Cardiac fibroblast (primary cell): Measurements from ENCODE around the gene CIDEC.

Experiments used
- DNase-seq, 2 donors: peaks; one replicate each; pipeline versions ENCODE4 v3.0.0 to v3.0.0-alpha.2; 2010; ENCODE audit warnings: low read depth in 2 of 2
- H3K4me3 ChIP-seq, 2 donors: replicated peaks in 1 of 2; 1 replicate in 1 of 2; 2 replicates in 1 of 2; pipeline ENCODE4 v1.5.1; 2011; ENCODE audit warnings: low read depth in 2 of 2, low read length in 2 of 2, mild to moderate bottlenecking in 2 of 2, moderate library complexity in 1 of 2
- TF ChIP-seq, protein P1 (sequence below): IDR thresholded peaks from one replicate; pipeline ENCODE4 v1.5.1; 2011; ENCODE audit warnings: low read depth, mild to moderate bottlenecking, low read length, inconsistent platforms

Gene CIDEC

DNA sequence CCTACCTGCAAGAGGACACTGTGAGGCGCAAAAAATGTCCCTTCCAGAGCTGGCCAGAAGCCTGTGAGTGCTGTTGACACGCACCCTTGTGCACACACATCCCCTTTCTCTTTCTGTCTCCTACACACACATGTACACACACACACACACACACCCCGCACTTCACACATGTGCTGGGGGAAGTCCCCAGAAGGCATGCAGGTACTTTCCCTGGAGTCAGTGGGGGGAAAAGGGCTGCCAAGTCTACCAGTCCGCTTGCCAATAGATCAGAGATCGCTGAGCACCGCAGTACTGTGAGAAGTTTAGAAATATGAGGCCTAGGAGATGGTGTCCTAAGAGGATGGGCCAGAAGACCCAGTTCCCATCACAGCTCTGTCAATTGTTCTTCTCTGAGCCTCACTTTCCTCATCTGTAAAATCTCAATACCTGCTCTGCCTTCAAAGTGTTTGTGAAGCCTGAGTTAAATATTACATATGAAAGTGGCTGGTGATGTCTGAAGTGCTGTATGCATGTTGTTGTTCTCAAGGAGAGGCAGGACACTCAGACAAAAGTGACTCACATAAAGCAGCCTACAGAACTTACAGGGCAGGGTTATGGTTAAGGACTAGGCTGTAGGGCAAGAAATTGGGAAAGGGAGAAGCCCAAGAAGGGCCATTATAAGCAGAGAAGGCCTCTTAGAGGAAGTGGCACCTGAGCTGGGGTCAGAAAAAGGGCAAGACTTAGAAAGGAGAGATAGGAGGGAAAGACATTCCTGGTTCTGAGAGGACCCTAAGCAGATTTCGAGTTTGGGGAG is 29.4 kb upstream of the CIDEC start:
- TF ChIP-seq, protein P1, sequence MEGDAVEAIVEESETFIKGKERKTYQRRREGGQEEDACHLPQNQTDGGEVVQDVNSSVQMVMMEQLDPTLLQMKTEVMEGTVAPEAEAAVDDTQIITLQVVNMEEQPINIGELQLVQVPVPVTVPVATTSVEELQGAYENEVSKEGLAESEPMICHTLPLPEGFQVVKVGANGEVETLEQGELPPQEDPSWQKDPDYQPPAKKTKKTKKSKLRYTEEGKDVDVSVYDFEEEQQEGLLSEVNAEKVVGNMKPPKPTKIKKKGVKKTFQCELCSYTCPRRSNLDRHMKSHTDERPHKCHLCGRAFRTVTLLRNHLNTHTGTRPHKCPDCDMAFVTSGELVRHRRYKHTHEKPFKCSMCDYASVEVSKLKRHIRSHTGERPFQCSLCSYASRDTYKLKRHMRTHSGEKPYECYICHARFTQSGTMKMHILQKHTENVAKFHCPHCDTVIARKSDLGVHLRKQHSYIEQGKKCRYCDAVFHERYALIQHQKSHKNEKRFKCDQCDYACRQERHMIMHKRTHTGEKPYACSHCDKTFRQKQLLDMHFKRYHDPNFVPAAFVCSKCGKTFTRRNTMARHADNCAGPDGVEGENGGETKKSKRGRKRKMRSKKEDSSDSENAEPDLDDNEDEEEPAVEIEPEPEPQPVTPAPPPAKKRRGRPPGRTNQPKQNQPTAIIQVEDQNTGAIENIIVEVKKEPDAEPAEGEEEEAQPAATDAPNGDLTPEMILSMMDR: no peak
- peak in 1 of 2 donors; percentile 33 for DNase-seq

DNA sequence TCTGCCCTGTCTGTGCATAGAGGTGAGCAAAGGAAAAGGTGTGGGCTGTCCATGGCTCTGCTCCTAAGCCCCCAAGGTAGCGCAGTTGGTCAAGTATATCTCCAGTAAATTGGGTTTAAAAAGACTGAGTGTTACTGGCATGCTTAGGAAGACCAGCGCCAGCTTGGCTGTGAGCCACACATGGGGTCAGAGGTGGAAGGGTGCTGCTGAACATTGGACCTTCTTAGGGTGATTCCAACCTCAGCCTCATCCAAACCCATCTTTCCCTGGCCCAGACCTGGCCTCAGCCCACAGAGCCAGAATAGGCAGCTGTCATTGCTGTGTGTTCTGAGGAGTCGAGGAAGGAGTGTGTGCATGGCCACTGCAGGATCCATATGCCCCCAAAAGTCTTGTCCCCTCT is 28.2 kb upstream of the CIDEC start:
- no peak overlapping the region for H3K4me3 ChIP-seq
- TF ChIP-seq, protein P1: no peak
- DNase-seq: no peak

More for the DNA sequence above, 29.4 kb upstream of the CIDEC start:
- H3K4me3 ChIP-seq: no peak overlapping the region

DNA sequence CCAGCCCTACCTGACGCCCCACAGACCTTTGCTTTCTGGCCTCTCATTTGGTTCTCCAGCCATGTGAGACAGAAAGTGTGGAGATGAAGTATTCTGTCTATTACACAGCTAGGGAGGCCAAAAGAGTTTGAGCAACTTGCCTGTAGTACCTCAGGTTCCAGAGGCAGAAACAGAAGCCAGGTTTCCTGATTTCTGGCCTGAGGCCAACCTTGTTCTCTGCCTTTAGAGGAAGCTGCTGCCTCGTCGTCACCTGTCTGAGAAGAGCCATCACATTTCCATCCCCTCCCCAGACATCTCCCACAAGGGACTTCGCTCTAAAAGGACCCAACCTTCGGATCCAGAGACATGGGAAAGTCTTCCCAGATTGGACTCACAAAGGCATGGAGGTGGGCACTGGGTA is 26.4 kb upstream of the CIDEC start:
- TF ChIP-seq, protein P1: no peak
- no peak for DNase-seq
- H3K4me3 ChIP-seq: no peak overlapping the region

DNA sequence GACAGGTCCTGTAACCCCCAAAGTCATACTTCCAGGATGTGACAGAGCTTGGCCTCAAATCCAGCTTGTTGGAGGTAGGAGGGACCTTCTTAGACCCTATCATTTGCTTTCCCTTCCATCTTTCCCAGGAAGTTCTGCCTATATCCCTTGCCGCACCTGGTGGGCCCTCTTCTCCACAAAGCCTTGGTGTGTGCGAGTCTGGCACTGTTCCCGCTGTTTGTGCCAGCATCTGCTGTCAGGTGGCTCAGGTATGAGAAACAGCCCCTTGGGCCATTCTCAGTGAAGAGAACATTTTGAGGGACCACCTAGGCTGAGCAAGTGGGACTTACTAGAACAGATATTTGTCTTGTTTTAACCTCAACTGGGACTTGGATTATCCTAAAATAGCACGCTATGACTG is 23.9 kb upstream of the CIDEC start:
- TF ChIP-seq, protein P1: no peak
- no peak for DNase-seq
- no peak overlapping the region for H3K4me3 ChIP-seq

DNA sequence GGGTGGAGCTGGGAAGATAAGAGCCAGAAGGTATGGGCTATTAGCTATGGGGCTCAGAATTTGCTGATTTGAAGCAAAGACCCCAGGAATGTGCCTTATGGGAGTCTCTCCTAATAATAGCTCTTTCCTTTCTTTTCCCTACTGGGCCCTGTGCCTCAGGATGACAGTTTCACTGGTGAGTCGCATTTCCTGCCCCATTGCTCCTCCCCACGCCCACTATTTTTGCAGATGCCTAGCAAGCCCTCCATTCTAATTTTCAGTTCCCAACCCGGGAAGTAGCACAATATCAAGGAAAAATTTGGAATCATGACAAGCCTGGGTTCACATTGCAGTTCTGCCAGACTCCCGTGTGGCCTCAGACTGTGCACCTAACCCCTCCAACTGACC is 23.2 kb upstream of the CIDEC start:
- peak in 1 of 2 donors; percentile 44 for DNase-seq
- H3K4me3 ChIP-seq: peak overlapping the region in 1 of 2 donors; percentile 22
- TF ChIP-seq, protein P1: no peak

DNA sequence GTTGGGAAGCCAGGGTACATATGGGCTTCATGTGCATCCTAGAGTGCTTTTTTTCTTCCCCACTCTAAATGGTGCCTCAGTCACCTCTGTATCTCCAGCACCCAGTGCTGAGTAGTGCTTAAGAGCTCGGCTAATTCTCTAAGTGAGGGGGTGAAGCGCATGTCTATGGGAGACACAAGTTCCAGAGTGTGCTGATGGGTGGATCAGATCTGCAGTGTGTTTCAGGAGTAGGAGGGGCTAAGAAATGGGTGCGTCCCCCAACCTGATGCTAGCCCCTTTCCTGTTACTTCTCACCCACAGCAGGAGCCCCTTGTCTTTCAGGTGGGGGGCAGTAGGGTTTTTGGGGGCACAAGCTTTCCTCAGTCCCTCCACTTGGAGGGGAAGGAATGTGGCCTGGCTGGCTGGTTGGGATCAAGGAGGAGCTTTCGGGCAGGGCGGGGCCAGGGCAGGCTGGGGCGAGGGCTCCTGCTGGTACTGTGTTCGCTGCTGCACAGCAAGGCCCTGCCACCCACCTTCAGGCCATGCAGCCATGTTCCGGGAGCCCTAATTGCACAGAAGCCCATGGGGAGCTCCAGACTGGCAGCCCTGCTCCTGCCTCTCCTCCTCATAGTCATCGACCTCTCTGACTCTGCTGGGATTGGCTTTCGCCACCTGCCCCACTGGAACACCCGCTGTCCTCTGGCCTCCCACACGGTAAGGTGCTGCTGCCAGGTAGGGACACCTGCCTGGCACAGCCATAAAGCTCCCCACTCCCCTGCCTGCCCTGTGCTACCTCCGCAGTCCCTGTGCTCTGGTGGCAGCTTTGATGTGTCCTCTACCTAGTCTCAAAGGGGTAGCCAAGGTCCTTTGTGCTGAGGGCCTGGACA is 22.6 kb upstream of the CIDEC start, which contains the start of gene IL17RE:
TSS of gene IL17RE (plus strand) at position 477 of the 866 bp plus-strand sequence. CDS start at position 562, 85 bp downstream.
- TF ChIP-seq, protein P1: no peak
- DNase-seq: no peak
- peak within 1 kb of the TSS in 1 of 2 donors; percentile 22 for H3K4me3 ChIP-seq
